ENCODE measurements around the gene NR2E1. TPM values are rescaled to one million over a fixed set of nuclear protein-coding genes. Genes with fewer than 3 reads are reported as not detected.

The NR2E1 gene
- total and polyA plus RNA-seq, 2 donors = not detected

DNA sequence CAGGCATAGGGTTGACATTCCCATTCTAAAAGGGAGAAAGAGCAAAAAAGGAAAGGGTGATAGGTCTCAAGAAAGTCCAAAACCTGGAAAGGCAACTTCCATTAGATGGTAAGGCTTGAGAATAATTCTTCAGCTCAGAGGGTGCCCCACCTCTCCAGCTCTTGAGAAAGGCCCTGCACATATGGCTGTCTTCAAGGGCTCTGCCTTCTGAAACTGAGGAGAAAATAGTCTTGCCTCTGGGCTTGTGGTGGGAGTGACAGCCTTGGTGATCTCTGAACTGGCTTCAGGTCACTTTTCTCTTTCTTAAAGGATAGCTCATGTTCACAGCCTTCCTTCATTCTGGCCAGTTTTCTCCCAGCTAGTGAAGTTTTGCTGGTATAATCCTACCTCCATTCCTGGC lies 35.6 kb upstream of the NR2E1 start:
- DNase-seq (ENCODE audit: extremely low spot score) = no peak
- Histone ChIP-seq H3K27ac (ENCODE audit: low read depth) (no peak overlapping the region), H3K4me3 (ENCODE audit: low read depth, low read length) (no peak overlapping the region), H3K4me1 (ENCODE audit: insufficient read depth) (peaks cover 2% of the 10 kb centered on the region), H3K36me3 (ENCODE audit: insufficient read depth) (no peaks in the 10 kb centered on the region)

DNA sequence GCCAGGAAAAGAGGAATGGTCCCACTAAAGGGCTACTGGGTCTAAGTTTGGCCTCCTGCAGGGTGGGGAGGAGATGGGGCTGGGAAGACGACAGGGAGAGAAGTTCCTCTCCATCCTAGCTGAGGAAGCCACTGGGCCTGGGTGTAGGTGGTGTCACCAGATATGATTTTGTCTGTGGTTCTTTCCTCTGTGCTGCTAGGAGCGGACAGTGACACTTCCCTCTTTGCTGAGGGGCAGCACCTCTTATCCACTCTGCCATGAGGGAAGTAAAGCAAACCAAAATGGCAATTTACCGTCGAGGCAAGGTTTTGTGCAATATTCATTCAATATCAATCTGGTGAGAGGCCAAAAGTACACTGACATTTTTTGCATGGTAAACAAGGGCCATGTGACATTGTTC lies 33.0 kb upstream of the NR2E1 start:
- no peak overlapping the region for H3K4me3 ChIP-seq (ENCODE audit: low read depth, low read length)
- DNase-seq (ENCODE audit: extremely low spot score) = no peak
- no peak overlapping the region for H3K27ac ChIP-seq (ENCODE audit: low read depth)
- H3K36me3 ChIP-seq (ENCODE audit: insufficient read depth) = no peaks in the 10 kb centered on the region
- peaks cover 2% of the 10 kb centered on the region for H3K4me1 ChIP-seq (ENCODE audit: insufficient read depth)
- WGBS = 84% methylated on average over 4 of the region's 4 CpGs

DNA sequence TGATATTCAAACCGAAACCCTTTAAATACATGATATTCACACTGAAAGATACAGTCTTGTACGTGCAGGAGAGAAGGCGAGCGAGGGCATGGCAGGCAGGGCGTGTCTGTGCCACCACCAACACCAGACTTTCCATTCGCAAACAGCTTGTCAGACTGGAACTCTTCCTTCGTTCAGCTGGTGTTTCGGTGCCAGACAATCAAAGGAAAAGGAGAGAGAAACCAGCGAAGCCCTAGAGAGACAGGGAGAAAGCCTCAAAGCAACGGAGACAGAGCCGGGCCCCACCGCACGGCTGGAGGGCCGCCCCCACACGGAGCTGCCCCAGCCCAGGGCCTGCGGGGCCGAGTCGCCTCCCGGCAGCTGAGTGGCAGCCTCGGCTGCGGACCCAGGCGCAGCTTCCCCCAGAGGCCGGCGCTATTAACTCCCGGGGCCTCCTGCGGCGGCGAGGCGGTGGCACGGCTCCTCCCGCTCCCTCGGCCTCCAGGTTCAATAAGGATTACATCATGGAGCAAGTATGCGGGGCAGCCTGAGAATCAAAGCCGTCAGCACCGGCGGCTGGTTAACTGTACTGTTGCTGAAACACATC lies 32.1 kb upstream of the NR2E1 start:
- H3K36me3 ChIP-seq (ENCODE audit: insufficient read depth) = no peaks in the 10 kb centered on the region
- WGBS = 6% methylated on average over 36 of the region's 36 CpGs
- H3K4me1 ChIP-seq (ENCODE audit: insufficient read depth) = peaks cover 2% of the 10 kb centered on the region
- H3K27ac ChIP-seq (ENCODE audit: low read depth) = peak overlapping the region; percentile 43
- DNase-seq (ENCODE audit: extremely low spot score) = no peak
- H3K4me3 ChIP-seq (ENCODE audit: low read depth, low read length) = peak overlapping the region; percentile 28

DNA sequence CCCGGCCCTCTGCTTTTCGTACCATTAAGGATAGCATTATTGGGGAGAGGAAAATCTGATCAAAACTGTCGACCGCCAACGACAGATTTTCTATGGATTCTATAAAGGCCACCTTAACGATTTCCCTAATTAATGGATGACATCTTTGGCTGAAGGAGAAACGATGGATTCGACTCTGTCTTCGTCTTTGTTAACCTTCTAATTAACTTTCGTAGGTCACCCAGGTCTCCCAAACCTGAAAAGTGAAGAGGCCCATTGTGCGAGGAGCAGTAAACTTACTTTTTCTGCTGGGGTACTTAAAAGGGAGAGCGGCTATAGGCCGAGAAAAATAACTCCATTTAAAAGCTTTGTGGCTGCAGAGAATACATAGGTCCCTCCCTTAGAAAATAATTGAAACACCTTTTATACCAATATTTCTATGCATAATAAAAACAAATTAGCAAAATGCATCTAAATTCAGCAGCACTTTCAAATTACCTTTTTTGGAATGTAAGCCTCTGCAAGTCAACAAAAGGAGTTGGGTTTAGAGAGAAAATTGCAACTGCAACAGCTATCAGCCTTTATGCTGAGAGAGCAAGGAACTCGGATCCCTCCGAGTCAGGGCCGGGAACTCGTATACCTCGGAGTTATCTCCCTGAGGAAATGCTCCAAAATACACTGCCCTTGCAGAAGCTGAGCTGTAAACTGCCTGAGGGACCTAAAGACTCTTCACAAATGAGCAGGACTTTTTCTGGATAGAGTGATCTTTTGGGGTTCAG lies 31.4 kb upstream of the NR2E1 start:
- DNase-seq (ENCODE audit: extremely low spot score) = no peak
- no peak overlapping the region for H3K27ac ChIP-seq (ENCODE audit: low read depth)
- 37% methylated on average over 18 of the region's 18 CpGs for WGBS
- peak overlapping the region; percentile 28 for H3K4me3 ChIP-seq (ENCODE audit: low read depth, low read length)
- H3K36me3 ChIP-seq (ENCODE audit: insufficient read depth) = no peaks in the 10 kb centered on the region
- H3K4me1 ChIP-seq (ENCODE audit: insufficient read depth) = peaks cover 2% of the 10 kb centered on the region

DNA sequence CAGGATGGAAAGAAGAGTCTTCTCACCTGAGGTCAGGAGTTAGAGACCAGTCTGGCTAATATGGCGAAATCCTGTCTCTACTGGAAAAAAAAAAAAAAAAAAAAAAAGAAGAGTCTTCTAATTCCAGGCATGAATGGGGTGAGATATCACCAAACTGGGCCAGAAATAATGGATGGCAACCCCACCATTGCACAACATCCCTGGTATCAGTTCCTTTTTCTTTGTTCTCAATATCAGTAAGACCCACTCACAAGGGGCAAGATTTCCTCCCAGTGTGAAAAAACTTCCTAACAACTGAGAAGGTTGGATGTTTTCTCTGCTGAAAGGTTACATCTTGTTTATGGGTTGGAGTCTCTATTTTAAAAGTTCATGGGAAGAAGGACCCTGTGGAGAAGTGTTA lies 23.6 kb upstream of the NR2E1 start:
- no peak for DNase-seq (ENCODE audit: extremely low spot score)
- WGBS = 88% methylated on average over 1 of the region's 1 CpG
- H3K27ac ChIP-seq (ENCODE audit: low read depth) = no peak overlapping the region
- no peaks in the 10 kb centered on the region for H3K4me1 ChIP-seq (ENCODE audit: insufficient read depth)
- no peak overlapping the region for H3K4me3 ChIP-seq (ENCODE audit: low read depth, low read length)
- no peaks in the 10 kb centered on the region for H3K36me3 ChIP-seq (ENCODE audit: insufficient read depth)

DNA sequence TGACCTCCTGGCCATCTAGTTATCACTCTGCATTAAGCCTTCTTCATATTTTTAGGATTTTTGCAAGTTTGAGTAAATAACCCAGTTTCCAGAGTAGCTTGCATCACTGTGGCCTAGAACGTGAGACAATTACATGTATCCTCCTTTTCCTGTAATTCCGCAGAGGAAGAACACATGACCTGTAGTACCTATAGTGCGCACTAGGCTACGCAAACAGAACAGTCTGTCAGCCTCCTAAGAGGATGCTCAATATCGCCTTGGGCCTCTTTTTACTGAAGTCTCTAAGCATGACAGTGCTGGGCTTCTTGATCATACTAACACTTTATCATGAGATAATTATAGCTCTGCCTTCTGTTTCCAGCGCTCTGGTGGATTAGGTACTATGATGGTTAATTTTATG lies 20.2 kb upstream of the NR2E1 start:
- Histone ChIP-seq H3K4me3 (ENCODE audit: low read depth, low read length) (no peak overlapping the region), H3K27ac (ENCODE audit: low read depth) (no peak overlapping the region), H3K4me1 (ENCODE audit: insufficient read depth) (no peaks in the 10 kb centered on the region), H3K36me3 (ENCODE audit: insufficient read depth) (no peaks in the 10 kb centered on the region)
- whole genome bisulfite sequencing = 83% methylated on average over 6 of the region's 6 CpGs
- no peak for DNase-seq (ENCODE audit: extremely low spot score)

DNA sequence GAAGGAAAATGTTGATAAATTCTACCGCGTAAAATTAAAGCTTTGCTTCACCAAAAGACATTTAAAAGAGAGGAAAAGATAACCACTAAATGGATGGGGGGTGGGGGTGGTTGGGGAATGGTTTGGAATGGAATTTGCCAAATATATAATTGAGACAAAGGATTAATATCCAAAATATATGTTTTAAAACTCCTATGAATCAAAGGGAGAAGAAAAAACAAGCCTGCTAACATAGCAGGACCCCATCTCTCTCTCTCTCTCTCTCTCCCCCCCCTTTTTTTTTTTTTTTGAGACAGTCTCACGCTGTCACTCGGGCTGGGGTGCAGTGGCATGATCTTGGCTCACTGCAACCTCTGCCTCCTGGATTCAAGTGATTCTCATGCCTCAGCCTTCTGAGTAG lies 13.4 kb upstream of the NR2E1 start:
- Histone ChIP-seq H3K4me1 (ENCODE audit: insufficient read depth) (no peaks in the 10 kb centered on the region), H3K4me3 (ENCODE audit: low read depth, low read length) (no peak overlapping the region), H3K36me3 (ENCODE audit: insufficient read depth) (no peaks in the 10 kb centered on the region), H3K27ac (ENCODE audit: low read depth) (no peak overlapping the region)
- 77% methylated on average over 4 of the region's 4 CpGs for WGBS
- DNase-seq (ENCODE audit: extremely low spot score) = no peak

DNA sequence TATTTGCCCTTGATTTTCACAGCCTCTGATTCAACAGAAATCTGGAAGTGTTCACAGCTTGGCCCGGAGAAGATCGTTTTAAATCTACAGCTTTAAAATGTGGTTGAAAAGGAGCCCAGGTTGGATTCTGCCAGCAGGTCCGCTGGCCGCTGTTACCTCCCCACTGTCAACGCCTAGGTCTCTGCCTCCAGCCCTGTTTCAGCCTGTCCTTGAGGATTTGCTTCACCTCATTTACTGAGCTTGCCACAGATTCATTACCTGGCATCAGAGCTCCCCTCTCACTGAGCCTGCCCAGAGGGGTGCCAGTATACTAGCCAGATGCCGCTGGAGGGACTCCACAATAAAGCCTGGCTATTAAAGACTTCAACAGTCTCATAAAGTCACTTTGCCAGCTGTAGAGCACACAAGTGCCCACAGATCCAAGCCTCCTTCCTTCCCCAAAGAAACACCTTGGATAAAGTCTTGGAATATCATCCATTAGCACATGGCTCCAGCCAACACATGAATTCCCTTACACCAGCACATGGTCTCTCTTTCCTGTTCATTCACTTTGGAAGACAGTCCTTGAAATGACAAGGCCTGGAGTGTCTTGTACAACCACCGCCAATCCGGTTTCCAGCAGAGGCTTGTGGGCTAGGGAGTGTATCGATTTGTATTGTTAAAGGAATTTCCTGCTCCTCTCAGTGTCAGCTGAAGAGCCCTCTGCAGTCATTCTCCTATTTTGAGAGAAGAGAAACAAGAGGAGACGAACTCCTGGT lies 9.5 kb upstream of the NR2E1 start:
- 15% methylated on average over 10 of the region's 10 CpGs for WGBS
- no peaks in the 10 kb centered on the region for H3K4me1 ChIP-seq (ENCODE audit: insufficient read depth)
- DNase-seq (ENCODE audit: extremely low spot score) = no peak

DNA sequence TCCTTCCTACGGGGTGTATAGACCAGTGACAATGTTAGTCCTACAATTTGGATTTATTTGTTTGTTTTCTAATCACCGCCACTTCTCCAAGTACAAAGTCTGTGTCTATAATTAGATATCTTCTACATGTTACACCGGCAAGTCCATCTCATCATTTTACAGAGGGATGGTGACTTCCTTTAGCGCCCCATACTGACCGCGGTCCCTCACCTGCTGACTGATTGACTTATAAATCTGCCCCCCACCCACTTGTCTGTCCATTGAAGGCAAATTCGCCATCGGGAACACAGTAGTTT lies 8.9 kb upstream of the NR2E1 start:
- no peaks in the 10 kb centered on the region for H3K36me3 ChIP-seq (ENCODE audit: insufficient read depth)
- H3K4me3 ChIP-seq (ENCODE audit: low read depth, low read length) = peak overlapping the region; percentile 21
- no peak for DNase-seq (ENCODE audit: extremely low spot score)
- no peaks in the 10 kb centered on the region for H3K4me1 ChIP-seq (ENCODE audit: insufficient read depth)
- WGBS = 9% methylated on average over 8 of the region's 8 CpGs
- no peak overlapping the region for H3K27ac ChIP-seq (ENCODE audit: low read depth)

More for the DNA sequence above, 9.5 kb upstream of the NR2E1 start:
- no peaks in the 10 kb centered on the region for H3K36me3 ChIP-seq (ENCODE audit: insufficient read depth)
- no peak overlapping the region for H3K4me3 ChIP-seq (ENCODE audit: low read depth, low read length)
- no peak overlapping the region for H3K27ac ChIP-seq (ENCODE audit: low read depth)

DNA sequence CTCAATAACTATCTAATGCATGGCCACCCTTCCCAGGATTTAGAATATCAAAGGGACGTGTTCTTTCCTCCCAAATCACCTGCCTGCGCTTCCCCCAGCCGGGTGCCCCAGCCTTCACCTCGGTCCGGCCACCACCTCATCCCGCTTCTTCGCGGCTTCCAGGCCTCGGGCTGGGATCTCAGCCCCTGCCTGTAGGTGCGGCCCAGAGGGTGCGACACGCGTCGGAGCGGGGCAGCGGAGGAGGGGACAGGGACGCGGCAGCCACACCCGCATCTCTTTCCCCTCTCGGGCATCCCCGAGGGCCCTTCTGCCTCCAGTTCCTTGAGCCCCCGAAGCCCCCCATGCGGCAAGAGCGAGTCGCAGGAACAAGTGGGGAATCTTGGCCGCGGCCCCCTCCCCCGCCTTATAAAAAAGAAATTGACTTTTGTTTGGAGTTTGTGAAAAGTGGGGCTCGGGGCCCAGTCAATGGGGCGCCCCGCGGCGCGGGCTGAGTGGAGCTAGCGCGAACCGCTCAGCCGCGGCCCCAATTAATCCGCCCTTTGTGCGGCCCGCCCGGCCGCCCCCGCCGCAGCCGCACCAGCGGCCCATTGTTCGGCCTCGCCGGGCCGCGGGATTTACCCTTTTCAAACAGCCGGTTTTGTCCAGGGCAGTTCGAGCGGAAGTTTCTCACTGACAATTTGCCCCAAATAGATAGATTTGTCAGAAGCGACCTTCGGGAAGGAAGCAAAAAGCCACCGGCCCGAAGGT lies 8.4 kb upstream of the NR2E1 start:
- WGBS = 2% methylated on average over 60 of the region's 60 CpGs

DNA sequence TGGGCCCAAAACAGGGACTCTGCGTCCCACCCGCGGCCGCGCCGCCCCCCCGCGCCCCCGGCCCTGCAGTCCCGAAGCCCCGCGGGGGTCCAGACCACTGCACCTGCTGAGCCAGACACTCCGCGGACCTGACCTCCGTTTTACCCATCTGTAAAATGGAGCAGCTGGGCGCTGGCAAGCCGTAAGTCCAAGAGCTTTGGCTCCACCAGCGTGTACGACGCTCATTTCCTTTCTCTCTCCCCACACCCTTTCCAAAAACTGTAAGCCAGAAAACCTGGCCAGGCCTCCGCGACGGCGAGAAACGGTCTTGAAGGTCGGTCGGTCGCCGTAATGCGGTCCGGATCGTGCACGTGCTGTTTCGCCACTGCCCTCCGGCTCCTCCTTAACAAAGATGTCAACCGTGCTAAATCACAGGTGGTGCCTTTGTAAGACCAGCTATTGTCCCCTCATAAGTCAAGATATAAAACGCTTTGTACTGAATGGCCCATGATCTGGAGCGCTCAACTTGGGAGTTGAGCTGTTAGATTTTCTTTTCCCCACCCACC lies 7.8 kb upstream of the NR2E1 start:
- no peak for DNase-seq (ENCODE audit: extremely low spot score)
- Histone ChIP-seq H3K27ac (ENCODE audit: low read depth) (no peak overlapping the region), H3K4me3 (ENCODE audit: low read depth, low read length) (peak overlapping the region; percentile 21), H3K36me3 (ENCODE audit: insufficient read depth) (no peaks in the 10 kb centered on the region), H3K4me1 (ENCODE audit: insufficient read depth) (no peaks in the 10 kb centered on the region)
- WGBS = 6% methylated on average over 38 of the region's 38 CpGs

More for the DNA sequence above, 8.4 kb upstream of the NR2E1 start:
- H3K27ac ChIP-seq (ENCODE audit: low read depth) = no peak overlapping the region
- H3K36me3 ChIP-seq (ENCODE audit: insufficient read depth) = no peaks in the 10 kb centered on the region
- no peaks in the 10 kb centered on the region for H3K4me1 ChIP-seq (ENCODE audit: insufficient read depth)
- DNase-seq (ENCODE audit: extremely low spot score) = no peak
- H3K4me3 ChIP-seq (ENCODE audit: low read depth, low read length) = peak overlapping the region; percentile 21

DNA sequence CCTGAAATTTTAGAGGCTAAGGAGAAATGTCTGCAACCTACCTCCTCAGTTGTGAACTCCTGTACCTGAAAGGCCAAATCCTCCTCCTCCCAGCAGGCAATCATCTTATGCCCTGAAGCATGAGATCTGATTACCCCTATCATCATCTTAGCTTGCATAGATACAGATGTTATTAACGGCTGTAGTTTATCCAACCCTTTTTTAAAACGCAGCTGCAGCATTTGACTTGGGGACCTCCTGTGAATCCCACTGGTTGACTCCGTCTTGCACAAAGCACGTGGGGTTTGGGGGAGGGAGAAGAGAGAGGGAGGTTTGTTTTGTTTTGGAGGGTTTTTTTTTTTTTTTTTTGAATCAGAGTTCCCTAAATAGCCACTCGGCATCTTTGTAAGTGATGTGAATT lies 5.8 kb upstream of the NR2E1 start:
- Histone ChIP-seq H3K4me1 (ENCODE audit: insufficient read depth) (no peaks in the 10 kb centered on the region), H3K4me3 (ENCODE audit: low read depth, low read length) (no peak overlapping the region), H3K36me3 (ENCODE audit: insufficient read depth) (no peaks in the 10 kb centered on the region), H3K27ac (ENCODE audit: low read depth) (no peak overlapping the region)
- no peak for DNase-seq (ENCODE audit: extremely low spot score)
- WGBS = 11% methylated on average over 5 of the region's 5 CpGs

DNA sequence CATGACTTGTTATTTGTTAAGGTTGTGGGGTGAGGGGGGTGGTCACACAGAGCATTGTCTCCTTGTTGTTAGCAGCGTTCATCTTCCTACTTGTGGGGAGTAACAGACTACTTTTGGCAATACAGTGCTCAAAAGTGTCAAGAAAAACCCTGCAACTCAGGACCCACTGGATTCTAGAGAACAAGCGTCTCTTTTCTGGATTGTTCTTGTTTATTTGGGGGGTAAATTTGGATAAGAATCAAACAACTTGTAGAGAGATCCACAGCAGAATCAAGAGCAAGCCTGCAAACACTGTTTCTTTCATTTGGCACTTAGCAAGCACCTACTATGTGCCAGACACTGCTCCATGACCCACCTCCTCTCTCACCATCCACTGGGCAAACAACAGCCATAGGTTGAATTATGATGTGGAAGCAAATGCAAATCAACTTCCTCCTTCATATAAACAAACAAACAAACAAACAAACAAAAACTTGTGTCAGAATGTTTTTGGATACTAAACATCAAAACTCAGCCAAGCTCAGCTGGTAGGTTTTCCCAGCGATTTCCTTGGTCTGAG lies 4.0 kb upstream of the NR2E1 start:
- Histone ChIP-seq H3K27ac (ENCODE audit: low read depth) (no peak overlapping the region), H3K36me3 (ENCODE audit: insufficient read depth) (no peaks in the 10 kb centered on the region), H3K4me3 (ENCODE audit: low read depth, low read length) (no peak overlapping the region), H3K4me1 (ENCODE audit: insufficient read depth) (no peaks in the 10 kb centered on the region)
- 4% methylated on average over 3 of the region's 3 CpGs for whole genome bisulfite sequencing
- no peak for DNase-seq (ENCODE audit: extremely low spot score)

Measured in urinary bladder (tissue), 4 donors.